SK-N-SH treated with all-trans-retinoic acid at 6 μM for 48 hours (cell line): ENCODE data around the gene MLLT1.

Experiments
- ARNTL ChIP-seq: fragments of 450-650 bp; formaldehyde crosslinking; IDR thresholded peaks from 2 replicates; pipeline ENCODE4 v1.5.0; 2020; ENCODE audit warnings: low read depth, mild to moderate bottlenecking, moderate library complexity, borderline replicate concordance
- BACH2 ChIP-seq: fragments of 250-450 bp; sonication (Bioruptor Pico); IDR thresholded peaks from 2 replicates; pipeline ENCODE4 v1.9.0; 2021; ENCODE audit warnings: mild to moderate bottlenecking, borderline replicate concordance
- ESRRG ChIP-seq: fragments of 250-450 bp; sonication (Bioruptor Pico); IDR thresholded peaks from 2 replicates; pipeline ENCODE4 v1.6.1; 2021; ENCODE audit warnings: mild to moderate bottlenecking
- GLIS3 ChIP-seq: fragments of 250-450 bp; sonication (Bioruptor Pico); IDR thresholded peaks from 2 replicates; pipeline ENCODE4 v1.5.0; 2020; ENCODE audit warnings: mild to moderate bottlenecking, moderate library complexity
- TCF4 ChIP-seq: fragments of 250-450 bp; sonication (Bioruptor Pico); IDR thresholded peaks from 2 replicates; pipeline ENCODE4 v1.8.0; 2021; ENCODE audit warnings: mild to moderate bottlenecking, moderate library complexity, borderline replicate concordance
- TOX ChIP-seq: fragments of 250-450 bp; sonication (Bioruptor Pico); IDR thresholded peaks from 2 replicates; pipeline ENCODE4 v1.8.0; 2021; ENCODE audit warnings: mild to moderate bottlenecking, moderate library complexity, borderline replicate concordance
- ZNF70 ChIP-seq: fragments of 450-650 bp; formaldehyde crosslinking; IDR thresholded peaks from 2 replicates; pipeline ENCODE4 v1.5.0; 2020; ENCODE audit warnings: mild to moderate bottlenecking, moderate library complexity
- ZNF8 ChIP-seq: fragments of 450-650 bp; formaldehyde crosslinking; IDR thresholded peaks from 2 replicates; pipeline ENCODE4 v1.5.0; 2020; ENCODE audit warnings: mild to moderate bottlenecking, moderate library complexity
- TF ChIP-seq, protein P1 (sequence below): fragments of 250-450 bp; sonication (Bioruptor Pico); IDR thresholded peaks from 2 replicates; pipeline ENCODE4 v1.5.0; 2020; ENCODE audit warnings: mild to moderate bottlenecking, moderate library complexity

DNA sequence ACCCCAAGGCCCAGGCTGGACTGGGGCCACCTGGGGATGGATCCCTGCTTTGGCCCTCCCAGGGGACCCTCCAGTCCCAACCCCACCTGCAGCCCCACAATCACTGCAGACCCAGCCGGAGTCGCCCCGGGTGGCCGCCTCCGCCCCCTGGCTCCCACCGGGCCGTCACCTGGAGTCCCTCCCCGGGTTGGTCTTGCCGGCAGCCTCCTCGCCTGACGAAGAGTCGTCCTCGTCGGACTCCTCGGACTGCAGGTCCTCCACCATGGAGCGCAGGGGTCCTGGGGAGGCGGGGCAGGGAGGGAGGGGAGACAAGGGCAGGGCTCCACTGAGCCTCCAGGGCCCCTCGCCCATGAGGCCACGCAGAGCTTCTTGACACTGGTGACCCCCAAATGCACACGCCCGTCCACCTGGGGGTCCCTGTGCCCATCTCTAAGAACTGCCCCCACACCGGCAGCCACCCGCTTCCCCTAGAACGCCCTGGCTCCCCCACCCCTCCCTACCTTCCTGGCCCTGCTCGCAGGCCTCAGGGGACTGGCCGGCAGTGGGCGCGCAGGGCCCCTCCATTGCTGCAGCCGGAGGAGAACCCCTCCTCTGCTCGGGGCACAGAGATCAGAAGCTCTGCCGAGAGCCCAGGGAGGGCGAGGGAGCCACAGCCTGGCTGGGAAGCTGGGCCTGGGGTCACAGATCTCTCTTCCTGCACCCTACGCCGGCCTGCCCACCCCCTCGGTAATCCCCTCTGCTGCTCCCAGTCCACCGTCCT, 63.4 kb downstream of the MLLT1 start:
- no peak for TF ChIP-seq BACH2 (CRISPR knock-in tag)
- TF ChIP-seq, protein P1, sequence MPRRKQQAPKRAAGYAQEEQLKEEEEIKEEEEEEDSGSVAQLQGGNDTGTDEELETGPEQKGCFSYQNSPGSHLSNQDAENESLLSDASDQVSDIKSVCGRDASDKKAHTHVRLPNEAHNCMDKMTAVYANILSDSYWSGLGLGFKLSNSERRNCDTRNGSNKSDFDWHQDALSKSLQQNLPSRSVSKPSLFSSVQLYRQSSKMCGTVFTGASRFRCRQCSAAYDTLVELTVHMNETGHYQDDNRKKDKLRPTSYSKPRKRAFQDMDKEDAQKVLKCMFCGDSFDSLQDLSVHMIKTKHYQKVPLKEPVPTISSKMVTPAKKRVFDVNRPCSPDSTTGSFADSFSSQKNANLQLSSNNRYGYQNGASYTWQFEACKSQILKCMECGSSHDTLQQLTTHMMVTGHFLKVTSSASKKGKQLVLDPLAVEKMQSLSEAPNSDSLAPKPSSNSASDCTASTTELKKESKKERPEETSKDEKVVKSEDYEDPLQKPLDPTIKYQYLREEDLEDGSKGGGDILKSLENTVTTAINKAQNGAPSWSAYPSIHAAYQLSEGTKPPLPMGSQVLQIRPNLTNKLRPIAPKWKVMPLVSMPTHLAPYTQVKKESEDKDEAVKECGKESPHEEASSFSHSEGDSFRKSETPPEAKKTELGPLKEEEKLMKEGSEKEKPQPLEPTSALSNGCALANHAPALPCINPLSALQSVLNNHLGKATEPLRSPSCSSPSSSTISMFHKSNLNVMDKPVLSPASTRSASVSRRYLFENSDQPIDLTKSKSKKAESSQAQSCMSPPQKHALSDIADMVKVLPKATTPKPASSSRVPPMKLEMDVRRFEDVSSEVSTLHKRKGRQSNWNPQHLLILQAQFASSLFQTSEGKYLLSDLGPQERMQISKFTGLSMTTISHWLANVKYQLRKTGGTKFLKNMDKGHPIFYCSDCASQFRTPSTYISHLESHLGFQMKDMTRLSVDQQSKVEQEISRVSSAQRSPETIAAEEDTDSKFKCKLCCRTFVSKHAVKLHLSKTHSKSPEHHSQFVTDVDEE (CRISPR knock-in tag): no peak
- TF ChIP-seq ZNF8 (CRISPR knock-in tag): no peak
- no peak for TF ChIP-seq ZNF70
- TF ChIP-seq TCF4 (CRISPR knock-in tag): no peak
- no peak for TF ChIP-seq GLIS3 (CRISPR knock-in tag)
- no peak for TF ChIP-seq TOX (CRISPR knock-in tag)
- no peak for TF ChIP-seq ARNTL
- TF ChIP-seq ESRRG: no peak
